Aorta (tissue), 5 donors: ENCODE measurements around the gene DDIT3. TPM values are rescaled to one million over a fixed set of nuclear protein-coding genes. Genes with fewer than 3 reads are reported as not detected.
A peak's percentile ranks its signal among the peaks of the same experiment; 100 is the strongest.

Experiments used
- ATAC-seq: fragments of 200-7000 bp; cut with Tn5 transposase; one replicate; pipeline ENCODE4 v1.9.1; 2022; ENCODE audit warnings: moderate library complexity; ENCODE audit not compliant: low FRiP score
- DNase-seq, 2 donors: peaks; one replicate each; pipeline ENCODE4 v3.0.0-alpha.2; 2020
- H3K27ac ChIP-seq, 2 donors: one replicate each; pipeline ENCODE4 v1.5.1; 2013; ENCODE audit warnings: low read length in 2 of 2, mild to moderate bottlenecking in 2 of 2, moderate library complexity in 2 of 2, control low read depth in 1 of 2, inconsistent platforms in 1 of 2, low read depth in 1 of 2
- H3K27me3 ChIP-seq, 2 donors: one replicate each; pipeline ENCODE4 v1.6.1; 2013; ENCODE audit warnings: control low read depth in 1 of 2, low read length in 1 of 2, mild to moderate bottlenecking in 1 of 2, moderate library complexity in 1 of 2; ENCODE audit not compliant: insufficient read depth in 2 of 2, control insufficient read depth in 1 of 2
- H3K36me3 ChIP-seq, 2 donors: one replicate each; pipeline ENCODE4 v1.6.1; 2013; ENCODE audit warnings: control low read depth in 1 of 2, low read length in 1 of 2, mild to moderate bottlenecking in 1 of 2; ENCODE audit not compliant: insufficient read depth in 2 of 2, control insufficient read depth in 1 of 2
- H3K4me1 ChIP-seq, 2 donors: one replicate each; pipeline ENCODE4 v1.6.1; 2013; ENCODE audit warnings: low read length in 2 of 2, control low read depth in 1 of 2, mild to moderate bottlenecking in 1 of 2, moderate library complexity in 1 of 2; ENCODE audit not compliant: insufficient read depth in 2 of 2, control insufficient read depth in 1 of 2
- H3K4me3 ChIP-seq, 2 donors: one replicate each; pipeline ENCODE4 v1.5.1; 2013; ENCODE audit warnings: low read length in 2 of 2, control low read depth in 1 of 2, mild to moderate bottlenecking in 1 of 2
- H3K9me3 ChIP-seq: one replicate; pipeline ENCODE4 v1.6.1; 2013; ENCODE audit warnings: mild to moderate bottlenecking, low read length; ENCODE audit not compliant: control insufficient read depth
- WGBS, 2 donors: extraction: QIAGEN DNeasy Blood & Tissue Kit; methylation state at CpG; one replicate each; pipeline ENCODE4 v1.1.7; 2013; 5-methylcytosine and 5-hydroxymethylcytosine counted together
- intact Hi-C, 2 donors: fragments of 100-400 bp; cut with DNase I; formaldehyde crosslinking; loops; one replicate each; pipeline versions ENCODE4 v1.14.2 to v1.15.0; 2022
- polyA plus RNA-seq, 2 donors: library from polyadenylated mRNA; stranded (reverse); fragments of 200-250 nt; gene quantifications; one replicate each; pipeline ENCODE4 v1.2.3, GENCODE V29; 2013
- total RNA-seq, 2 donors: library from RNA; stranded (reverse); fragmentation: NEBNext Ultra II Directional; extraction: Animal tissue kit (Norgen Biotek cat#: 25700); gene quantifications; one replicate each; pipeline ENCODE4 v1.2.1, GENCODE V29; 2021
- donor health status: healthy with polysubstance abuse.
- donor health status: Bipolar disorder and iron deficiency.
- donor health status: DM: no; HTN: no; CAD: no.
- donor health status: DM: no; HTN: no; CAD: no.
- donor health status: DM: yes; HTN: yes; CAD: no.

DDIT3 gene
- total and polyA plus RNA-seq, 4 donors: 24.8 to 49.6 (median 33.9) TPM

GRCh38 chr12:57549203-57549908 is 29.0 kb upstream of the DDIT3 start:
- no peaks in the 10 kb centered on the region for H3K4me1 ChIP-seq
- ATAC-seq (no peak), DNase-seq (no peak)
- H3K4me3 ChIP-seq: peak overlapping the region; percentile 21 to 70
- intact Hi-C loops: no loop called here
- H3K36me3 ChIP-seq: no peaks in the 10 kb centered on the region
- no peaks in the 10 kb centered on the region for H3K9me3 ChIP-seq
- H3K27me3 ChIP-seq: no peaks in the 10 kb centered on the region
- no peak overlapping the region for H3K27ac ChIP-seq
- WGBS, 2 donors: 33 to 37% methylated on average over 13 of the region's 13 CpGs

GRCh38 chr12:57548488-57548887 is 28.2 kb upstream of the DDIT3 start:
- H3K9me3 ChIP-seq: no peaks in the 10 kb centered on the region
- no peak overlapping the region for H3K27ac ChIP-seq
- H3K4me1 ChIP-seq: no peaks in the 10 kb centered on the region
- no peaks in the 10 kb centered on the region for H3K36me3 ChIP-seq
- ATAC-seq: no peak
- 72 to 74% methylated on average over 2 of the region's 2 CpGs for WGBS, 2 donors
- DNase-seq: no peak
- no peaks in the 10 kb centered on the region for H3K27me3 ChIP-seq
- intact Hi-C loops: no loop called here
- H3K4me3 ChIP-seq: no peak overlapping the region

GRCh38 chr12:57548013-57548315 is 27.6 kb upstream of the DDIT3 start:
- Histone ChIP-seq H3K9me3 (no peaks in the 10 kb centered on the region), H3K4me3 (no peak overlapping the region), H3K4me1 (no peaks in the 10 kb centered on the region), H3K27me3 (no peaks in the 10 kb centered on the region), H3K36me3 (no peaks in the 10 kb centered on the region), H3K27ac (no peak overlapping the region)
- WGBS, 2 donors: 96 to 98% methylated on average over 2 of the region's 2 CpGs
- ATAC-seq (no peak), DNase-seq (no peak)
- intact Hi-C loops: no loop called here

GRCh38 chr12:57547288-57548012 is 27.1 kb upstream of the DDIT3 start:
- Histone ChIP-seq H3K27ac (no peak overlapping the region), H3K4me1 (no peaks in the 10 kb centered on the region), H3K9me3 (no peaks in the 10 kb centered on the region), H3K27me3 (no peaks in the 10 kb centered on the region), H3K4me3 (peak overlapping the region in 1 of 2 donors; percentile 12), H3K36me3 (no peaks in the 10 kb centered on the region)
- DNase-seq (no peak), ATAC-seq (no peak)
- 21% methylated on average over 9 of the region's 9 CpGs for WGBS, 2 donors
- intact Hi-C loops: loop anchor here in 1 of 2 donors (2.0 kb wide), 1 partner anchor 23 kb away; no protein-coding TSS in a partner anchor

- Histone ChIP-seq H3K27ac (peak within 1 kb of the TSS in 1 of 2 donors; percentile 53), H3K4me3 (peak within 1 kb of the TSS; percentile 73 to 82), H3K9me3 (no peaks in the 10 kb centered on the region), H3K27me3 (no peaks in the 10 kb centered on the region), H3K36me3 (peaks cover 0 to under 1% of the 10 kb centered on the region in 2 donors), H3K4me1 (no peaks in the 10 kb centered on the region)
- DNase-seq (peak; percentile 97 to 98), ATAC-seq (peak; percentile 100)
- WGBS, 2 donors: 0 to 1% methylated on average over 52 to 56 of the region's 56 CpGs
- intact Hi-C loops: loop anchor here in 1 of 2 donors (2.0 kb wide), 1 partner anchor 22 kb away; no protein-coding TSS in a partner anchor
Observed at GRCh38 chr12:57546438-57547287, 26.3 kb upstream of the DDIT3 start, which contains the start of gene DCTN2. DCTN2 (minus strand) TSS chr12:57547192; CDS start chr12:57547063, 129 bp downstream.

GRCh38 chr12:57545809-57546437 is 25.6 kb upstream of the DDIT3 start:
- no peak overlapping the region for H3K27ac ChIP-seq
- intact Hi-C loops: loop anchor here in 1 of 2 donors (2.0 kb wide), 1 partner anchor 21 kb away; no protein-coding TSS in a partner anchor
- ATAC-seq: no peak

GRCh38 chr12:57543581-57543980 is 23.3 kb upstream of the DDIT3 start:
- no peak overlapping the region for H3K4me3 ChIP-seq
- H3K36me3 ChIP-seq: peaks cover 3 to 6% of the 10 kb centered on the region in 2 donors
- WGBS, 2 donors: 88% methylated on average over 2 of the region's 2 CpGs
- DNase-seq (no peak), ATAC-seq (no peak)
- H3K4me1 ChIP-seq: no peaks in the 10 kb centered on the region
- H3K9me3 ChIP-seq: no peaks in the 10 kb centered on the region
- intact Hi-C loops: no loop called here
- no peak overlapping the region for H3K27ac ChIP-seq
- no peaks in the 10 kb centered on the region for H3K27me3 ChIP-seq

More at GRCh38 chr12:57545809-57546437, 25.6 kb upstream of the DDIT3 start:
- Histone ChIP-seq H3K4me1 (no peaks in the 10 kb centered on the region), H3K9me3 (no peaks in the 10 kb centered on the region), H3K27me3 (no peaks in the 10 kb centered on the region), H3K4me3 (peak overlapping the region; percentile 73 to 82), H3K36me3 (peaks cover 0 to 4% of the 10 kb centered on the region in 2 donors)
- 59 to 60% methylated on average over 15 of the region's 15 CpGs for WGBS, 2 donors
- DNase-seq: no peak

- no peaks in the 10 kb centered on the region for H3K27me3 ChIP-seq
- H3K4me1 ChIP-seq: no peaks in the 10 kb centered on the region
- ATAC-seq: no peak
- 85% methylated on average over 2 of the region's 2 CpGs for WGBS, 2 donors
- H3K4me3 ChIP-seq: no peak overlapping the region
- intact Hi-C loops: no loop called here
- DNase-seq: no peak
- peaks cover 3 to 8% of the 10 kb centered on the region in 2 donors for H3K36me3 ChIP-seq
- no peaks in the 10 kb centered on the region for H3K9me3 ChIP-seq
- no peak overlapping the region for H3K27ac ChIP-seq
Observed at GRCh38 chr12:57541717-57542116, 21.4 kb upstream of the DDIT3 start.
